Measurements from ENCODE around the gene ATG2A.

GRCh38 chr11:64954201-64954600 lies 37.2 kb upstream of the ATG2A start:
- TF ChIP-seq CTCF (IDR thresholded peaks at IDR 0.05) (no peak), POLR2A (IDR thresholded peaks at IDR 0.05) (no peak)
